SK-N-SH treated with all-trans-retinoic acid at 6 μM for 48 hours (cell line): ENCODE results near the gene CASP9.

Experiments used
- ATAC-seq: fragments of 200-7000 bp; cut with Tn5 transposase; 3 replicates; pipeline ENCODE4 v1.9.1; 2020; ENCODE audit warnings: mild to moderate bottlenecking, moderate library complexity
- CSDC2 ChIP-seq: fragments of 250-450 bp; sonication (Bioruptor Pico); IDR thresholded peaks from 2 replicates; pipeline ENCODE4 v1.5.0; 2020; ENCODE audit warnings: mild to moderate bottlenecking, moderate library complexity
- ESRRG ChIP-seq: fragments of 250-450 bp; sonication (Bioruptor Pico); IDR thresholded peaks from 2 replicates; pipeline ENCODE4 v1.6.1; 2021; ENCODE audit warnings: mild to moderate bottlenecking
- GLIS3 ChIP-seq: fragments of 250-450 bp; sonication (Bioruptor Pico); IDR thresholded peaks from 2 replicates; pipeline ENCODE4 v1.5.0; 2020; ENCODE audit warnings: mild to moderate bottlenecking, moderate library complexity
- ISL1 ChIP-seq: fragments of 250-450 bp; sonication (Bioruptor Pico); IDR thresholded peaks from 2 replicates; pipeline ENCODE4 v2.1.2; 2022; ENCODE audit warnings: mild to moderate bottlenecking, moderate library complexity
- OSR1 ChIP-seq: fragments of 250-450 bp; sonication (Bioruptor Pico); IDR thresholded peaks from 2 replicates; pipeline ENCODE4 v1.8.0; 2022; ENCODE audit warnings: moderate library complexity, mild to moderate bottlenecking, inconsistent platforms
- RARB ChIP-seq: fragments of 250-450 bp; sonication (Bioruptor Pico); IDR thresholded peaks from 2 replicates; pipeline ENCODE4 v1.8.0; 2021; ENCODE audit warnings: mild to moderate bottlenecking, moderate library complexity
- SNAI2 ChIP-seq: fragments of 250-450 bp; sonication (Bioruptor Pico); IDR thresholded peaks from 2 replicates; pipeline ENCODE4 v1.5.0; 2020; ENCODE audit warnings: mild to moderate bottlenecking, moderate library complexity
- TCF4 ChIP-seq: fragments of 250-450 bp; sonication (Bioruptor Pico); IDR thresholded peaks from 2 replicates; pipeline ENCODE4 v1.8.0; 2021; ENCODE audit warnings: mild to moderate bottlenecking, moderate library complexity, borderline replicate concordance
- TOX ChIP-seq: fragments of 250-450 bp; sonication (Bioruptor Pico); IDR thresholded peaks from 2 replicates; pipeline ENCODE4 v1.8.0; 2021; ENCODE audit warnings: mild to moderate bottlenecking, moderate library complexity, borderline replicate concordance
- ZFP3 ChIP-seq: fragments of 250-450 bp; sonication (Bioruptor Pico); IDR thresholded peaks from 2 replicates; pipeline ENCODE4 v1.5.0; 2020; ENCODE audit warnings: mild to moderate bottlenecking, moderate library complexity
- ZFP30 ChIP-seq: fragments of 450-650 bp; formaldehyde crosslinking; IDR thresholded peaks from 2 replicates; pipeline ENCODE4 v1.5.0; 2022; ENCODE audit warnings: mild to moderate bottlenecking, moderate library complexity
- ZNF565 ChIP-seq: fragments of 450-650 bp; formaldehyde crosslinking; conservative IDR thresholded peaks from 2 replicates; pipeline ENCODE4 v1.5.0; 2020; ENCODE audit warnings: low read depth, mild to moderate bottlenecking, moderate library complexity
- TF ChIP-seq, protein P1 (sequence below): fragments of 250-450 bp; sonication (Bioruptor Pico); IDR thresholded peaks from 2 replicates; pipeline ENCODE4 v1.5.0; 2020; ENCODE audit warnings: mild to moderate bottlenecking, moderate library complexity
- TF ChIP-seq, protein P2 (sequence below): fragments of 250-450 bp; sonication (Bioruptor Pico); IDR thresholded peaks from 2 replicates; pipeline ENCODE4 v1.5.1; 2020; ENCODE audit warnings: low read depth, mild to moderate bottlenecking, moderate library complexity
- TF ChIP-seq, protein P3 (sequence below): fragments of 250-450 bp; sonication (Bioruptor Pico); IDR thresholded peaks from 2 replicates; pipeline ENCODE4 v1.5.1; 2021; ENCODE audit warnings: mild to moderate bottlenecking, moderate library complexity
- TF ChIP-seq, protein P4 (sequence below): fragments of 250-450 bp; sonication (Bioruptor Pico); IDR thresholded peaks from 2 replicates; pipeline ENCODE4 v1.8.0; 2021; ENCODE audit warnings: low read depth, mild to moderate bottlenecking, moderate library complexity, borderline replicate concordance

Gene CASP9

DNA sequence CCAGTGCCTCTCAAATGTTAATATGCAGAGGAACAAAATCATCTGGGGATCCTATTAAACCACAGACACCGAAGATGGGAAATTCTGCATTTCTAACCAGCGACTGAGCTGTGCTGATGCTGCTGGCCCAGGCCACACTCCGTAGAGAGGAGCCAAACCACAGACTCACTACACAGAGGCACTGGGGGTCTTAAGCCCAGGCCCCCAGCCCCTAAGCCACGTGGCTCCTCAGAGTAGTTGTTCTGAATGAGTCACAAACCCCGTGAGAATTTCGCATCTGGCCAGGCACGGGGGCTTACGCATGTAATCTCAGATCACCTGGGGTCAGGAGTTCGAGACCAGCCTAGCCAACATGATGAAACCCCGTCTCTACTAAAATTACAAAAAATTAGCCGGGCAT lies 70.3 kb downstream of the CASP9 start:
- TF ChIP-seq, protein P1, sequence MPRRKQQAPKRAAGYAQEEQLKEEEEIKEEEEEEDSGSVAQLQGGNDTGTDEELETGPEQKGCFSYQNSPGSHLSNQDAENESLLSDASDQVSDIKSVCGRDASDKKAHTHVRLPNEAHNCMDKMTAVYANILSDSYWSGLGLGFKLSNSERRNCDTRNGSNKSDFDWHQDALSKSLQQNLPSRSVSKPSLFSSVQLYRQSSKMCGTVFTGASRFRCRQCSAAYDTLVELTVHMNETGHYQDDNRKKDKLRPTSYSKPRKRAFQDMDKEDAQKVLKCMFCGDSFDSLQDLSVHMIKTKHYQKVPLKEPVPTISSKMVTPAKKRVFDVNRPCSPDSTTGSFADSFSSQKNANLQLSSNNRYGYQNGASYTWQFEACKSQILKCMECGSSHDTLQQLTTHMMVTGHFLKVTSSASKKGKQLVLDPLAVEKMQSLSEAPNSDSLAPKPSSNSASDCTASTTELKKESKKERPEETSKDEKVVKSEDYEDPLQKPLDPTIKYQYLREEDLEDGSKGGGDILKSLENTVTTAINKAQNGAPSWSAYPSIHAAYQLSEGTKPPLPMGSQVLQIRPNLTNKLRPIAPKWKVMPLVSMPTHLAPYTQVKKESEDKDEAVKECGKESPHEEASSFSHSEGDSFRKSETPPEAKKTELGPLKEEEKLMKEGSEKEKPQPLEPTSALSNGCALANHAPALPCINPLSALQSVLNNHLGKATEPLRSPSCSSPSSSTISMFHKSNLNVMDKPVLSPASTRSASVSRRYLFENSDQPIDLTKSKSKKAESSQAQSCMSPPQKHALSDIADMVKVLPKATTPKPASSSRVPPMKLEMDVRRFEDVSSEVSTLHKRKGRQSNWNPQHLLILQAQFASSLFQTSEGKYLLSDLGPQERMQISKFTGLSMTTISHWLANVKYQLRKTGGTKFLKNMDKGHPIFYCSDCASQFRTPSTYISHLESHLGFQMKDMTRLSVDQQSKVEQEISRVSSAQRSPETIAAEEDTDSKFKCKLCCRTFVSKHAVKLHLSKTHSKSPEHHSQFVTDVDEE (CRISPR knock-in tag), result no peak
- no peak for TF ChIP-seq ZFP3 (CRISPR knock-in tag)
- TF ChIP-seq TCF4, result no peak
- TF ChIP-seq GLIS3 (CRISPR knock-in tag), result no peak
- TF ChIP-seq RARB (CRISPR knock-in tag), result no peak
- TF ChIP-seq, all 23 proteins: peak for 0
- ATAC-seq, result no peak

DNA sequence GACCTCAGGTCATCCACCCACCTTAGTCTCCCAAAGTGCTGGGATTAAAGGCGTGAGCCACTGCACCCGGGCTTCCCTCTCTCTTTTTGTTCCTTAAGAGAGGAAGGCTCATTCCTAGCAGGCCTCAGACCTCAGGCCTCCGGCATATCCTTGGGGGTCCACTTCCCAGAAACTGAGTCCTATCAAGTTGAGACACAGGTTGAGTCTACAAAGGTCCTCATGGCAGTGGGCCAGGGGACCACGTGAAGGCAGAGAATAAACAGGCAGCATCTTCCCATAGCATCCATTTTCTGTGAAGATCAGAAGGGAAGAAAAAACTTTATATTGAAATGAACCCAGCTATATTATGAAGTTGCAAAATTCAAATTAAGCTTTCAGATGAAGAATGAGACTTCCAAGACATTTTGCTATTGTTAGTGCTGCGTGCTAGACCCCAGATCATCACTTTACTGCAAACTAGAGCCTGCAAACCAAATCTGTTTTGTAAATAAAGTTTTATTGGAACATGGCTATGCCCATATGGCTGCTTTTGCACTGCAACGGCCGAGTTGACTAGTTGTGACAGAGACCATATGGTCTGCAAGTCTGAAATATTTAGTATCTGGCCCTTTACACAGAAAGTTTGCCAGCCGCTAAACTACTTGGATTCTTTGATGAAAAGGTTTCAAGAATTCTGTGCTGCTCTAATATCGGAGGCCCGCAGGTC lies 71.0 kb downstream of the CASP9 start:
- no peak for TF ChIP-seq RARB (CRISPR knock-in tag)
- no peak for TF ChIP-seq ZFP30 (CRISPR knock-in tag)
- no peak for ATAC-seq

DNA sequence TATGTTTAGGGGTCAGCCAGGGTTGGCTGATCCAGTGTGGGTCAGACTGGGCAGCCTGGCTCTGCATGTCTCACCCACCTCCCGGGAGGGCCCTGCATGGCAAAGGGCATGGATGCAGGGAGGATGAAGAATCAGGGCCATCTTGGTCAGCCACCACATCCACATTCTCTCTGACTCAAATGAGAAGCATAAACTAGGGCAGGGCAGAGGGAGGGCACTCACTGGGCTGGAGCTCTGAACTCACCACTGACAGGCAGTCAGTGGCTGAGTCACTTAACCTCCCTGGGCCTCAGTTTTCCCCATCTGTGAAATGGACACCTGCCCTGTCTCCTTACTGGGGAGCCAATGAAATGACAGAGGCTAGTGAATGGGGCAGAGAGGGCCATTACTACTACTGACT lies 71.8 kb downstream of the CASP9 start:
- TF ChIP-seq SNAI2 (no peak), ZFP3 (CRISPR knock-in tag) (no peak), ZFP30 (CRISPR knock-in tag) (no peak)
- TF ChIP-seq, all 23 proteins: peak for 0
- no peak for ATAC-seq

DNA sequence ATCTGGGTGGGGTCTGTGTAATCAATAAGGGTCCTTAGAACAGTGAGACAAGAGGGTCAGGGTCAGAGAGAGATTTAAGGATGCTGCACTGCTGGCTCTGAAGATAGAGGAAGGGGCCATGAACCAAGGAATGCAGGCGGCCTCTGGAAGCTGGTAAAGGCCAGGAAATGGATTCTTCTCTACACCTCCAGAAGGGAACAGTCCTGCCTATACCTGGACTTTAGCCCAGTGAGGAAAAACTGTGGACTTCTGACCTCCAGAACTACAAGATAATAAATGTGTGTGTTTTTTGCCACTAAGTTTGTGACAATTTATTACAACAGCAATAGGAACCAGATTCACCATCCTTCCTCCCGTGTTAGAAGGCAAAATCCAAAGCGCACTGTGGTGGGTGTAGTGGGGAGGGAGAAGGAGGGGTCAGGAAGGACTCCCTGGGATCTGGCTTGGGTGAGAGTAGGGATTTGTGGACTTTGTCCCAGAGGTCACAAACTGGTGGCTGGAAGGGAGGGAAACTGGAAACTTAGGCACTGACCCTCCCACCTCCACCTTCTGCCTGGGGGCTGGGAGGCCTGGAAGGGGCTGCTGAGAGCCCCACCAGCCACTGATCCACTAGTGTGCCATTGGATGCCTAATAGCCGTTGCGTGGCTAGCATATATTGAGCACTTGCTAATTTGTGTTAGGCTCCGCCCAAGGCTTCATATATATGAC lies 72.8 kb downstream of the CASP9 start:
- TF ChIP-seq TCF4 (no peak), OSR1 (no peak), ZFP30 (CRISPR knock-in tag) (no peak)
- no peak for ATAC-seq

DNA sequence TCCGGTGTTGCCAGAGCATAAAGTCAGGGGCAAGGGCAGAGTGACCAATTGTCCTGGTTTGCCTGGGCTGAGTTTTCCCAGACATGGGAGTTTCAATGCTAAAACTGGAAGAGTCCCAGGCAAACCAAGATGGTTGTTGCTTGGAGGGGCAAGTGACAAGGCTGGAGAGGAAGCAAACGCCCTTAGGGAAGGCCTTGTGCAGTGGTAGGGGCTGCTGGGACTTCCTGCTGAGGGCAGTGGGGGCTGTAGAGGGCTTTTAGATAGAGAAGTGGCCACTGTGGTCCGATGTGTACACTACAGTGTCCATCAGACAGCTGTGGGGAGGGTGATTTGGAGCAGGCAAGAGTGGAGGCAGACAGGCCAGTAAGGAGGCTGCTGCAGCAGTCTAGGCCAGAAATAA lies 74.4 kb downstream of the CASP9 start:
- TF ChIP-seq ISL1 (CRISPR knock-in tag) (no peak), TCF4 (no peak), ZFP3 (CRISPR knock-in tag) (no peak), CSDC2 (CRISPR knock-in tag) (no peak)
- TF ChIP-seq, protein P2, sequence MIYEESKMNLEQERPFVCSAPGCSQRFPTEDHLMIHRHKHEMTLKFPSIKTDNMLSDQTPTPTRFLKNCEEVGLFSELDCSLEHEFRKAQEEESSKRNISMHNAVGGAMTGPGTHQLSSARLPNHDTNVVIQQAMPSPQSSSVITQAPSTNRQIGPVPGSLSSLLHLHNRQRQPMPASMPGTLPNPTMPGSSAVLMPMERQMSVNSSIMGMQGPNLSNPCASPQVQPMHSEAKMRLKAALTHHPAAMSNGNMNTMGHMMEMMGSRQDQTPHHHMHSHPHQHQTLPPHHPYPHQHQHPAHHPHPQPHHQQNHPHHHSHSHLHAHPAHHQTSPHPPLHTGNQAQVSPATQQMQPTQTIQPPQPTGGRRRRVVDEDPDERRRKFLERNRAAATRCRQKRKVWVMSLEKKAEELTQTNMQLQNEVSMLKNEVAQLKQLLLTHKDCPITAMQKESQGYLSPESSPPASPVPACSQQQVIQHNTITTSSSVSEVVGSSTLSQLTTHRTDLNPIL (CRISPR knock-in tag), result no peak
- no peak for ATAC-seq

DNA sequence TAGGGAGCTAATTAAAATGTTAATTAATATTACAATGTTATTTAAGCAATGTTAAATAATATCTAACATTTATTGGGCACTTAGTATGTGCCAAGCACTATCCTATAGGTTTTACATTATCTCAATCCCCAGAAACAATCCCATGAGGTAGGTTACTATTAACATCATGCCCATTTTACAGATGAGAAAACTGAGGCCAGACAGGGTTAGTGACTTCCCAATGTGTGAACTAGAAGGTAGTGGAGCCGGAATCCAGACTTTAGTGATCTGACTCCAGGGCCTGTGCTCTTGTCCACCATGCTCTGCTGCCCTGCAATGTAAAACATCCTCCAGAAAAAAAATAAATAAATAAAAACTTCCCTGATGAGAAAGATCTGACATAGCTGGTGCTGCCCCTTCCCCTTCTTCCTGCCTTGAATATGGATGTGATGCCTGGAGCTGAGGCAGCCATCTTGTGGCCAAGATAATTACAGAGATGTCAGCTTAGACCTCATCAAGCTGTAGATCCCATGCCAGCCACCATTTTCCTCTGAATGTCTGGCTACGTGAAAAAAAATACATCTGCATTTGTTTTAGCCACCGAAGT lies 75.0 kb downstream of the CASP9 start:
- no peak for ATAC-seq
- TF ChIP-seq GLIS3 (CRISPR knock-in tag) (no peak), ZNF565 (CRISPR knock-in tag) (no peak), RARB (CRISPR knock-in tag) (no peak), SNAI2 (no peak), TOX (CRISPR knock-in tag) (no peak), OSR1 (no peak), CSDC2 (CRISPR knock-in tag) (no peak), ESRRG (CRISPR knock-in tag) (no peak), ZFP3 (CRISPR knock-in tag) (no peak)
- TF ChIP-seq, protein P3, sequence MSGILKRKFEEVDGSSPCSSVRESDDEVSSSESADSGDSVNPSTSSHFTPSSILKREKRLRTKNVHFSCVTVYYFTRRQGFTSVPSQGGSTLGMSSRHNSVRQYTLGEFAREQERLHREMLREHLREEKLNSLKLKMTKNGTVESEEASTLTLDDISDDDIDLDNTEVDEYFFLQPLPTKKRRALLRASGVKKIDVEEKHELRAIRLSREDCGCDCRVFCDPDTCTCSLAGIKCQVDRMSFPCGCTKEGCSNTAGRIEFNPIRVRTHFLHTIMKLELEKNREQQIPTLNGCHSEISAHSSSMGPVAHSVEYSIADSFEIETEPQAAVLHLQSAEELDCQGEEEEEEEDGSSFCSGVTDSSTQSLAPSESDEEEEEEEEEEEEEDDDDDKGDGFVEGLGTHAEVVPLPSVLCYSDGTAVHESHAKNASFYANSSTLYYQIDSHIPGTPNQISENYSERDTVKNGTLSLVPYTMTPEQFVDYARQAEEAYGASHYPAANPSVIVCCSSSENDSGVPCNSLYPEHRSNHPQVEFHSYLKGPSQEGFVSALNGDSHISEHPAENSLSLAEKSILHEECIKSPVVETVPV, result no peak
- TF ChIP-seq, protein P4, sequence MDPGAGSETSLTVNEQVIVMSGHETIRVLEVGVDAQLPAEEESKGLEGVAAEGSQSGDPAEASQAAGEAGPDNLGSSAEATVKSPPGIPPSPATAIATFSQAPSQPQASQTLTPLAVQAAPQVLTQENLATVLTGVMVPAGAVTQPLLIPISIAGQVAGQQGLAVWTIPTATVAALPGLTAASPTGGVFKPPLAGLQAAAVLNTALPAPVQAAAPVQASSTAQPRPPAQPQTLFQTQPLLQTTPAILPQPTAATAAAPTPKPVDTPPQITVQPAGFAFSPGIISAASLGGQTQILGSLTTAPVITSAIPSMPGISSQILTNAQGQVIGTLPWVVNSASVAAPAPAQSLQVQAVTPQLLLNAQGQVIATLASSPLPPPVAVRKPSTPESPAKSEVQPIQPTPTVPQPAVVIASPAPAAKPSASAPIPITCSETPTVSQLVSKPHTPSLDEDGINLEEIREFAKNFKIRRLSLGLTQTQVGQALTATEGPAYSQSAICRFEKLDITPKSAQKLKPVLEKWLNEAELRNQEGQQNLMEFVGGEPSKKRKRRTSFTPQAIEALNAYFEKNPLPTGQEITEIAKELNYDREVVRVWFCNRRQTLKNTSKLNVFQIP (CRISPR knock-in tag), result no peak
- TF ChIP-seq, all 23 proteins: peak for 0
